HG02642 (cell line): ENCODE measurements around the gene TBC1D1.

Source experiments
- ATAC-seq: cut with Tn5 transposase; IDR thresholded peaks from one replicate; pipeline ENCODE4 v1.9.1; 2021; ENCODE audit warnings: mild to moderate bottlenecking; ENCODE audit not compliant: unreplicated experiment, poor library complexity

TBC1D1 gene

GRCh38 chr4:38034986-38035882, 144.3 kb downstream of the TBC1D1 start:
- ATAC-seq, result no peak

GRCh38 chr4:38036548-38036947, 145.7 kb downstream of the TBC1D1 start:
- no peak for ATAC-seq

GRCh38 chr4:38037612-38038011, 146.7 kb downstream of the TBC1D1 start:
- ATAC-seq, result no peak

- no peak for ATAC-seq
Measured at GRCh38 chr4:38040619-38041018, 149.7 kb downstream of the TBC1D1 start.

- ATAC-seq, result no peak
Measured at GRCh38 chr4:38044060-38044459, 153.2 kb downstream of the TBC1D1 start.

GRCh38 chr4:38045289-38045988, 154.6 kb downstream of the TBC1D1 start:
- ATAC-seq, result no peak

GRCh38 chr4:38046727-38047489, 156.0 kb downstream of the TBC1D1 start:
- ATAC-seq, result no peak

GRCh38 chr4:38049545-38050170, 158.8 kb downstream of the TBC1D1 start:
- no peak for ATAC-seq

GRCh38 chr4:38050560-38051350, 159.9 kb downstream of the TBC1D1 start:
- no peak for ATAC-seq

GRCh38 chr4:38055566-38055965, 164.7 kb downstream of the TBC1D1 start:
- no peak for ATAC-seq

- no peak for ATAC-seq
Measured at GRCh38 chr4:38056011-38056685, 165.3 kb downstream of the TBC1D1 start.

- ATAC-seq, result no peak
Measured at GRCh38 chr4:38058151-38058550, 167.3 kb downstream of the TBC1D1 start.

- no peak for ATAC-seq
Measured at GRCh38 chr4:38060829-38061431, 170.0 kb downstream of the TBC1D1 start.

GRCh38 chr4:38062088-38062775, 171.3 kb downstream of the TBC1D1 start:
- no peak for ATAC-seq

GRCh38 chr4:38062776-38063097, 171.9 kb downstream of the TBC1D1 start:
- ATAC-seq, result no peak

GRCh38 chr4:38065176-38065575, 174.3 kb downstream of the TBC1D1 start:
- no peak for ATAC-seq

- no peak for ATAC-seq
Measured at GRCh38 chr4:38065900-38066299, 175.0 kb downstream of the TBC1D1 start.

- ATAC-seq, result no peak
Measured at GRCh38 chr4:38067499-38067898, 176.6 kb downstream of the TBC1D1 start.
